Measurements from ENCODE around the gene SPACDR. TPM values are rescaled to one million over a fixed set of nuclear protein-coding genes. Genes with fewer than 3 reads are reported as not detected.

SPACDR gene
- total and polyA plus RNA-seq, 9 of the 15 experiments (the other 6 are each of a cell fraction or from before 2014, with no cell fraction given) = 0.07 to 0.55 (median 0.14) TPM; not detected in 1

DNA sequence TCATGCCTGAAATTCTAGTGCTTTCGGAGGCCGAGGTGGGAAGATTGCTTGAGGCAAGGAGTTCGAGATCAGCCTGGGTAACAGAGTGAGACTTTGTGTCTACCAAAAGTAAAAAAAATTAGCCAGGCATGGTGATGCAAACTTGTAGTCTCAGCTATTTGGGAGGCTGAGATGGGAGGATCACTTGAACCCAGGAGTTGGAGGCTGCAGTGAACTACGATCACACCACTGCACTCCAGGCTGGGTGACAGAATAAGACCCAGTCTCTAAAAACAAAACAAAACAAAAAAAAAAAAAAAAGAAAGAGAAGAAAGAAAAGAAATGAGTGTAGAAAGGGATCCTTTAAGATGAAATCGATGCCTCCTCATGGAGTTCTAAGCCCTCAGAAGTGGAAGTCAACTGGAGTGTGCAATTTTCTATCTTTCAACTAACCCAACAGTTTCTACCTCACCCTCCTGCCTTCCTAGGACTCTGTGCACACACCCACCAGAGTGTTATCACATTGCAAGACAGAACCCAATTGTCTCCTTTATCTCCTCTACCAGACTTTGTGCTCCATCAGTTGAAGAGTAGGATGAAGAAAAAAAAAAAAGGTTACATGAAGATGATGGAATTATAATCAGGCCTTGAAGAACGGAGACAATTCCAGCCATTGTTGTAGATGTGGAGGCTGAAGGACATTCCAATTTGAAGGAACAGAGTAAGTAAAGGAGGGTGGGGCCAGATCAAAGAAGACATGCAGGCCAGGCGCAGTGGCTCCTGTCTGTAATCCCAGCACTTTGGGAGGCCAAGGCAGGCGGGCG lies 46.6 kb upstream of the SPACDR start (continued):
- TF ChIP-seq ZNF318 (IDR thresholded peaks at IDR 0.05; ENCODE audit: borderline replicate concordance in 1 of 2, low read depth in 1 of 2) = 0 out of 4 replicates have a peak, but pooled peaks of 1 of the 2 experiments have one; percentile 21
- TF ChIP-seq SRSF3 (IDR thresholded peaks at IDR 0.05; ENCODE audit: insufficient read depth, low read length) = no peak
- no peak for TF ChIP-seq RBBP5 (IDR thresholded peaks at IDR 0.05; ENCODE audit: borderline replicate concordance, insufficient read depth, low read length, poor library complexity, severe bottlenecking)
- TF ChIP-seq CAMTA2 (CRISPR knock-in tag; conservative IDR thresholded peaks at IDR 0.05) = no peak
- TF ChIP-seq FOXJ2 (tag; IDR thresholded peaks at IDR 0.05) = no peak
- TF ChIP-seq ARID2 (IDR thresholded peaks at IDR 0.05) = no peak
- TF ChIP-seq HNRNPUL1 (IDR thresholded peaks at IDR 0.05; ENCODE audit: low read length) = 0 out of 2 replicates have a peak, but pooled peaks have one; percentile 42
- no peak for TF ChIP-seq SRSF1 (IDR thresholded peaks at IDR 0.05; ENCODE audit: low read depth, low read length)
- no peak for TF ChIP-seq ZNF140 (CRISPR knock-in tag; IDR thresholded peaks at IDR 0.05)
- TF ChIP-seq, protein P1, sequence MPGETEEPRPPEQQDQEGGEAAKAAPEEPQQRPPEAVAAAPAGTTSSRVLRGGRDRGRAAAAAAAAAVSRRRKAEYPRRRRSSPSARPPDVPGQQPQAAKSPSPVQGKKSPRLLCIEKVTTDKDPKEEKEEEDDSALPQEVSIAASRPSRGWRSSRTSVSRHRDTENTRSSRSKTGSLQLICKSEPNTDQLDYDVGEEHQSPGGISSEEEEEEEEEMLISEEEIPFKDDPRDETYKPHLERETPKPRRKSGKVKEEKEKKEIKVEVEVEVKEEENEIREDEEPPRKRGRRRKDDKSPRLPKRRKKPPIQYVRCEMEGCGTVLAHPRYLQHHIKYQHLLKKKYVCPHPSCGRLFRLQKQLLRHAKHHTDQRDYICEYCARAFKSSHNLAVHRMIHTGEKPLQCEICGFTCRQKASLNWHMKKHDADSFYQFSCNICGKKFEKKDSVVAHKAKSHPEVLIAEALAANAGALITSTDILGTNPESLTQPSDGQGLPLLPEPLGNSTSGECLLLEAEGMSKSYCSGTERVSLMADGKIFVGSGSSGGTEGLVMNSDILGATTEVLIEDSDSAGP (CRISPR knock-in tag; IDR thresholded peaks at IDR 0.05) = no peak
- TF ChIP-seq, protein P2, sequence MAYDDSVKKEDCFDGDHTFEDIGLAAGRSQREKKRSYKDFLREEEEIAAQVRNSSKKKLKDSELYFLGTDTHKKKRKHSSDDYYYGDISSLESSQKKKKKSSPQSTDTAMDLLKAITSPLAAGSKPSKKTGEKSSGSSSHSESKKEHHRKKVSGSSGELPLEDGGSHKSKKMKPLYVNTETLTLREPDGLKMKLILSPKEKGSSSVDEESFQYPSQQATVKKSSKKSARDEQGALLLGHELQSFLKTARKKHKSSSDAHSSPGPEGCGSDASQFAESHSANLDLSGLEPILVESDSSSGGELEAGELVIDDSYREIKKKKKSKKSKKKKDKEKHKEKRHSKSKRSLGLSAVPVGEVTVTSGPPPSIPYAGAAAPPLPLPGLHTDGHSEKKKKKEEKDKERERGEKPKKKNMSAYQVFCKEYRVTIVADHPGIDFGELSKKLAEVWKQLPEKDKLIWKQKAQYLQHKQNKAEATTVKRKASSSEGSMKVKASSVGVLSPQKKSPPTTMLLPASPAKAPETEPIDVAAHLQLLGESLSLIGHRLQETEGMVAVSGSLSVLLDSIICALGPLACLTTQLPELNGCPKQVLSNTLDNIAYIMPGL (CRISPR knock-in tag; IDR thresholded peaks at IDR 0.05) = no peak
- no peak for TF ChIP-seq MAFG (tag; conservative IDR thresholded peaks at IDR 0.05)

Data from K562 (cell line).